Measurements from ENCODE around the gene CTDNEP1.

DNA sequence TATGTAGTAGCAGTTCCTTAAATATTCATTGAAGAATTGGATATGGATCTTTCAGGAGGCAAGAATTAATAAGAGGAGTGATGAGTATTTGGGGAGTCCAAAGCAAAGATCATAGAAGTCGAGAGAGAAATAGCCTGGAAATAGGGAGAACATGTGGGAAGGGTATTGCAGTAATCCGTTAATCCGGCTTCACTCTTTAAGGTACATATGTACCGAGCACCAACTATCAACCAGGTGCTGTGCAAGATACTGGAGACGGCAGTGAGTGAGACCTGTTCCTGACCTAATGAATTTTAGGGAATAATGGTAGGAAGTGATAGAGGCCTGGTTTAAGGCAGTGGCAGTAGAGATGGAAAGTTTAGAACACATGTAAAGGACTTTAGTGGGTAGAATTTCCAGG, 1.5 kb upstream of the CTDNEP1 start:
- TF ChIP-seq CTCF (IDR thresholded peaks at IDR 0.05; ENCODE audit: insufficient read depth, low read depth, low read length) (no peak), EZH2 (IDR thresholded peaks at IDR 0.05; ENCODE audit: insufficient read depth, low read length) (no peak)

Measured in astrocyte (in vitro differentiated cells and primary cell).